SK-N-SH treated with all-trans-retinoic acid at 6 μM for 48 hours (cell line): ENCODE measurements around the gene RPS5.

ENCODE experiments used
- ATAC-seq: fragments of 200-7000 bp; cut with Tn5 transposase; 3 replicates; pipeline ENCODE4 v1.9.1; 2020; ENCODE audit warnings: mild to moderate bottlenecking, moderate library complexity
- BACH2 ChIP-seq: fragments of 250-450 bp; sonication (Bioruptor Pico); IDR thresholded peaks from 2 replicates; pipeline ENCODE4 v1.9.0; 2021; ENCODE audit warnings: mild to moderate bottlenecking, borderline replicate concordance
- ESRRG ChIP-seq: fragments of 250-450 bp; sonication (Bioruptor Pico); IDR thresholded peaks from 2 replicates; pipeline ENCODE4 v1.6.1; 2021; ENCODE audit warnings: mild to moderate bottlenecking
- ISL1 ChIP-seq: fragments of 250-450 bp; sonication (Bioruptor Pico); IDR thresholded peaks from 2 replicates; pipeline ENCODE4 v2.1.2; 2022; ENCODE audit warnings: mild to moderate bottlenecking, moderate library complexity
- OSR1 ChIP-seq: fragments of 250-450 bp; sonication (Bioruptor Pico); IDR thresholded peaks from 2 replicates; pipeline ENCODE4 v1.8.0; 2022; ENCODE audit warnings: moderate library complexity, mild to moderate bottlenecking, inconsistent platforms
- RARB ChIP-seq: fragments of 250-450 bp; sonication (Bioruptor Pico); IDR thresholded peaks from 2 replicates; pipeline ENCODE4 v1.8.0; 2021; ENCODE audit warnings: mild to moderate bottlenecking, moderate library complexity
- SNAI2 ChIP-seq: fragments of 250-450 bp; sonication (Bioruptor Pico); IDR thresholded peaks from 2 replicates; pipeline ENCODE4 v1.5.0; 2020; ENCODE audit warnings: mild to moderate bottlenecking, moderate library complexity
- TCF4 ChIP-seq: fragments of 250-450 bp; sonication (Bioruptor Pico); IDR thresholded peaks from 2 replicates; pipeline ENCODE4 v1.8.0; 2021; ENCODE audit warnings: mild to moderate bottlenecking, moderate library complexity, borderline replicate concordance
- TOX ChIP-seq: fragments of 250-450 bp; sonication (Bioruptor Pico); IDR thresholded peaks from 2 replicates; pipeline ENCODE4 v1.8.0; 2021; ENCODE audit warnings: mild to moderate bottlenecking, moderate library complexity, borderline replicate concordance
- ZFP3 ChIP-seq: fragments of 250-450 bp; sonication (Bioruptor Pico); IDR thresholded peaks from 2 replicates; pipeline ENCODE4 v1.5.0; 2020; ENCODE audit warnings: mild to moderate bottlenecking, moderate library complexity
- ZFP30 ChIP-seq: fragments of 450-650 bp; formaldehyde crosslinking; IDR thresholded peaks from 2 replicates; pipeline ENCODE4 v1.5.0; 2022; ENCODE audit warnings: mild to moderate bottlenecking, moderate library complexity
- ZNF565 ChIP-seq: fragments of 450-650 bp; formaldehyde crosslinking; conservative IDR thresholded peaks from 2 replicates; pipeline ENCODE4 v1.5.0; 2020; ENCODE audit warnings: low read depth, mild to moderate bottlenecking, moderate library complexity
- ZNF70 ChIP-seq: fragments of 450-650 bp; formaldehyde crosslinking; IDR thresholded peaks from 2 replicates; pipeline ENCODE4 v1.5.0; 2020; ENCODE audit warnings: mild to moderate bottlenecking, moderate library complexity
- ZNF8 ChIP-seq: fragments of 450-650 bp; formaldehyde crosslinking; IDR thresholded peaks from 2 replicates; pipeline ENCODE4 v1.5.0; 2020; ENCODE audit warnings: mild to moderate bottlenecking, moderate library complexity
- TF ChIP-seq, protein P1 (sequence below): fragments of 250-450 bp; sonication (Bioruptor Pico); IDR thresholded peaks from 2 replicates; pipeline ENCODE4 v1.5.0; 2020; ENCODE audit warnings: mild to moderate bottlenecking, moderate library complexity
- TF ChIP-seq, protein P2 (sequence below): fragments of 250-450 bp; sonication (Bioruptor Pico); IDR thresholded peaks from 2 replicates; pipeline ENCODE4 v1.5.1; 2020; ENCODE audit warnings: low read depth, mild to moderate bottlenecking, moderate library complexity
- TF ChIP-seq, protein P3 (sequence below): fragments of 250-450 bp; sonication (Bioruptor Pico); IDR thresholded peaks from 2 replicates; pipeline ENCODE4 v1.8.0; 2021; ENCODE audit warnings: low read depth, mild to moderate bottlenecking, moderate library complexity, borderline replicate concordance
- TF ChIP-seq, protein P4 (sequence below): fragments of 250-450 bp; sonication (Bioruptor Pico); IDR thresholded peaks from 2 replicates; pipeline ENCODE4 v1.5.1; 2021; ENCODE audit warnings: mild to moderate bottlenecking, moderate library complexity
- TF ChIP-seq, protein P5 (sequence below): fragments of 250-450 bp; sonication (Bioruptor Pico); IDR thresholded peaks from 2 replicates; pipeline ENCODE4 v1.8.0; 2020; ENCODE audit warnings: mild to moderate bottlenecking, moderate library complexity, borderline replicate concordance

RPS5 gene

DNA sequence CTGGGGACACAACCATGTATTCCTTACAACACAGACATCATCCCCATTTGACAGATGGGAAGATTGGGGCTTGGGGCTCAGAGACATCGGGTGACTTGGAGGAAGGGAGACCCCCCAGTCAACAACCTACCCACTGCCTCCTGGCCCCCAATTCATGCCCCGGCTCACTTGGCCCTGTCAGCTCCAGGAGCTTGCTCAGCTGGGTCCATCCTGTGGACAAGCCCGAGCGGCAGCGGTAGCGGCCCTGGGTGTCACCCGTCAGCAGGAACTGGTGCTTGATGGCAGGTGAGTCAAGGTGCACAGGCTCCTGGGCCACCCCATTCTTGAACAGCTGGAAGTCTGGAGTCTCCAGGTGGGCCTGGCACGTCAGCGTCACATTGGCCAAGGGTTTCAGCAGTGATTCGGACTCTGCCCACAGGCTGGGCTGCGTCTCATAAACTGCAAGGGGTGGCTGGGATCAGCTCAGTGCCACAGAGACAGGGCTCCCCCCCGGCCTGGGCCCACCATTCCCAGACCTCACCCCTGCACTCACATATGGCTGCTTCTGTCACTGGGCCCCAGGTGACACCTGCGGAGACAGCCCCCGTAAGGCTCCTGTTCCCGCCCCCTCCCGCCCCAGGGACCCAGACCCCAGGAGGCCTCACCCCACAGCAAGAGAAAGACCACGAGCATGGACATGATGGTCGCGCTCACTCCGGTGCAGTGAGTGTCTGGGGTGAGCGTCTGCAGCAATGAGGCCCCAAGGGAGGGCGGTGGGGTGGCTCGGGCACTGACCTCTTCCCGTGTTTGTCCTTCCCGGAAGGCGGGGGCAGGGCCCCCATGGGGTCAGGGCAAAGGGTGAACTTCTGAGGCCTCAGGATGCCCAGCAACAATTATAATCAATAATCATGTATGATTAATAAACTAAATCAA is 34.1 kb upstream of the RPS5 start, which contains the start of gene A1BG:
TSS of gene A1BG (minus strand) at position 733 of the 912 bp plus-strand sequence. CDS start at position 678, 55 bp downstream.
- TF ChIP-seq ESRRG (CRISPR knock-in tag) (no peak), SNAI2 (no peak), BACH2 (CRISPR knock-in tag) (no peak), ZNF70 (CRISPR knock-in tag) (no peak), RARB (CRISPR knock-in tag) (no peak), ZNF8 (CRISPR knock-in tag) (no peak), ISL1 (CRISPR knock-in tag) (no peak), ZNF565 (CRISPR knock-in tag) (no peak), OSR1 (CRISPR knock-in tag) (no peak), ZFP30 (CRISPR knock-in tag) (no peak), ZFP3 (CRISPR knock-in tag) (no peak)
- TF ChIP-seq, protein P1, sequence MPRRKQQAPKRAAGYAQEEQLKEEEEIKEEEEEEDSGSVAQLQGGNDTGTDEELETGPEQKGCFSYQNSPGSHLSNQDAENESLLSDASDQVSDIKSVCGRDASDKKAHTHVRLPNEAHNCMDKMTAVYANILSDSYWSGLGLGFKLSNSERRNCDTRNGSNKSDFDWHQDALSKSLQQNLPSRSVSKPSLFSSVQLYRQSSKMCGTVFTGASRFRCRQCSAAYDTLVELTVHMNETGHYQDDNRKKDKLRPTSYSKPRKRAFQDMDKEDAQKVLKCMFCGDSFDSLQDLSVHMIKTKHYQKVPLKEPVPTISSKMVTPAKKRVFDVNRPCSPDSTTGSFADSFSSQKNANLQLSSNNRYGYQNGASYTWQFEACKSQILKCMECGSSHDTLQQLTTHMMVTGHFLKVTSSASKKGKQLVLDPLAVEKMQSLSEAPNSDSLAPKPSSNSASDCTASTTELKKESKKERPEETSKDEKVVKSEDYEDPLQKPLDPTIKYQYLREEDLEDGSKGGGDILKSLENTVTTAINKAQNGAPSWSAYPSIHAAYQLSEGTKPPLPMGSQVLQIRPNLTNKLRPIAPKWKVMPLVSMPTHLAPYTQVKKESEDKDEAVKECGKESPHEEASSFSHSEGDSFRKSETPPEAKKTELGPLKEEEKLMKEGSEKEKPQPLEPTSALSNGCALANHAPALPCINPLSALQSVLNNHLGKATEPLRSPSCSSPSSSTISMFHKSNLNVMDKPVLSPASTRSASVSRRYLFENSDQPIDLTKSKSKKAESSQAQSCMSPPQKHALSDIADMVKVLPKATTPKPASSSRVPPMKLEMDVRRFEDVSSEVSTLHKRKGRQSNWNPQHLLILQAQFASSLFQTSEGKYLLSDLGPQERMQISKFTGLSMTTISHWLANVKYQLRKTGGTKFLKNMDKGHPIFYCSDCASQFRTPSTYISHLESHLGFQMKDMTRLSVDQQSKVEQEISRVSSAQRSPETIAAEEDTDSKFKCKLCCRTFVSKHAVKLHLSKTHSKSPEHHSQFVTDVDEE (CRISPR knock-in tag) = no peak
- TF ChIP-seq, protein P2, sequence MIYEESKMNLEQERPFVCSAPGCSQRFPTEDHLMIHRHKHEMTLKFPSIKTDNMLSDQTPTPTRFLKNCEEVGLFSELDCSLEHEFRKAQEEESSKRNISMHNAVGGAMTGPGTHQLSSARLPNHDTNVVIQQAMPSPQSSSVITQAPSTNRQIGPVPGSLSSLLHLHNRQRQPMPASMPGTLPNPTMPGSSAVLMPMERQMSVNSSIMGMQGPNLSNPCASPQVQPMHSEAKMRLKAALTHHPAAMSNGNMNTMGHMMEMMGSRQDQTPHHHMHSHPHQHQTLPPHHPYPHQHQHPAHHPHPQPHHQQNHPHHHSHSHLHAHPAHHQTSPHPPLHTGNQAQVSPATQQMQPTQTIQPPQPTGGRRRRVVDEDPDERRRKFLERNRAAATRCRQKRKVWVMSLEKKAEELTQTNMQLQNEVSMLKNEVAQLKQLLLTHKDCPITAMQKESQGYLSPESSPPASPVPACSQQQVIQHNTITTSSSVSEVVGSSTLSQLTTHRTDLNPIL (CRISPR knock-in tag) = no peak
- TF ChIP-seq, protein P3, sequence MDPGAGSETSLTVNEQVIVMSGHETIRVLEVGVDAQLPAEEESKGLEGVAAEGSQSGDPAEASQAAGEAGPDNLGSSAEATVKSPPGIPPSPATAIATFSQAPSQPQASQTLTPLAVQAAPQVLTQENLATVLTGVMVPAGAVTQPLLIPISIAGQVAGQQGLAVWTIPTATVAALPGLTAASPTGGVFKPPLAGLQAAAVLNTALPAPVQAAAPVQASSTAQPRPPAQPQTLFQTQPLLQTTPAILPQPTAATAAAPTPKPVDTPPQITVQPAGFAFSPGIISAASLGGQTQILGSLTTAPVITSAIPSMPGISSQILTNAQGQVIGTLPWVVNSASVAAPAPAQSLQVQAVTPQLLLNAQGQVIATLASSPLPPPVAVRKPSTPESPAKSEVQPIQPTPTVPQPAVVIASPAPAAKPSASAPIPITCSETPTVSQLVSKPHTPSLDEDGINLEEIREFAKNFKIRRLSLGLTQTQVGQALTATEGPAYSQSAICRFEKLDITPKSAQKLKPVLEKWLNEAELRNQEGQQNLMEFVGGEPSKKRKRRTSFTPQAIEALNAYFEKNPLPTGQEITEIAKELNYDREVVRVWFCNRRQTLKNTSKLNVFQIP (CRISPR knock-in tag) = no peak
- TF ChIP-seq, protein P4, sequence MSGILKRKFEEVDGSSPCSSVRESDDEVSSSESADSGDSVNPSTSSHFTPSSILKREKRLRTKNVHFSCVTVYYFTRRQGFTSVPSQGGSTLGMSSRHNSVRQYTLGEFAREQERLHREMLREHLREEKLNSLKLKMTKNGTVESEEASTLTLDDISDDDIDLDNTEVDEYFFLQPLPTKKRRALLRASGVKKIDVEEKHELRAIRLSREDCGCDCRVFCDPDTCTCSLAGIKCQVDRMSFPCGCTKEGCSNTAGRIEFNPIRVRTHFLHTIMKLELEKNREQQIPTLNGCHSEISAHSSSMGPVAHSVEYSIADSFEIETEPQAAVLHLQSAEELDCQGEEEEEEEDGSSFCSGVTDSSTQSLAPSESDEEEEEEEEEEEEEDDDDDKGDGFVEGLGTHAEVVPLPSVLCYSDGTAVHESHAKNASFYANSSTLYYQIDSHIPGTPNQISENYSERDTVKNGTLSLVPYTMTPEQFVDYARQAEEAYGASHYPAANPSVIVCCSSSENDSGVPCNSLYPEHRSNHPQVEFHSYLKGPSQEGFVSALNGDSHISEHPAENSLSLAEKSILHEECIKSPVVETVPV (CRISPR knock-in tag) = no peak
- TF ChIP-seq, protein P5, sequence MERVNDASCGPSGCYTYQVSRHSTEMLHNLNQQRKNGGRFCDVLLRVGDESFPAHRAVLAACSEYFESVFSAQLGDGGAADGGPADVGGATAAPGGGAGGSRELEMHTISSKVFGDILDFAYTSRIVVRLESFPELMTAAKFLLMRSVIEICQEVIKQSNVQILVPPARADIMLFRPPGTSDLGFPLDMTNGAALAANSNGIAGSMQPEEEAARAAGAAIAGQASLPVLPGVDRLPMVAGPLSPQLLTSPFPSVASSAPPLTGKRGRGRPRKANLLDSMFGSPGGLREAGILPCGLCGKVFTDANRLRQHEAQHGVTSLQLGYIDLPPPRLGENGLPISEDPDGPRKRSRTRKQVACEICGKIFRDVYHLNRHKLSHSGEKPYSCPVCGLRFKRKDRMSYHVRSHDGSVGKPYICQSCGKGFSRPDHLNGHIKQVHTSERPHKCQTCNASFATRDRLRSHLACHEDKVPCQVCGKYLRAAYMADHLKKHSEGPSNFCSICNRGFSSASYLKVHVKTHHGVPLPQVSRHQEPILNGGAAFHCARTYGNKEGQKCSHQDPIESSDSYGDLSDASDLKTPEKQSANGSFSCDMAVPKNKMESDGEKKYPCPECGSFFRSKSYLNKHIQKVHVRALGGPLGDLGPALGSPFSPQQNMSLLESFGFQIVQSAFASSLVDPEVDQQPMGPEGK = no peak

DNA sequence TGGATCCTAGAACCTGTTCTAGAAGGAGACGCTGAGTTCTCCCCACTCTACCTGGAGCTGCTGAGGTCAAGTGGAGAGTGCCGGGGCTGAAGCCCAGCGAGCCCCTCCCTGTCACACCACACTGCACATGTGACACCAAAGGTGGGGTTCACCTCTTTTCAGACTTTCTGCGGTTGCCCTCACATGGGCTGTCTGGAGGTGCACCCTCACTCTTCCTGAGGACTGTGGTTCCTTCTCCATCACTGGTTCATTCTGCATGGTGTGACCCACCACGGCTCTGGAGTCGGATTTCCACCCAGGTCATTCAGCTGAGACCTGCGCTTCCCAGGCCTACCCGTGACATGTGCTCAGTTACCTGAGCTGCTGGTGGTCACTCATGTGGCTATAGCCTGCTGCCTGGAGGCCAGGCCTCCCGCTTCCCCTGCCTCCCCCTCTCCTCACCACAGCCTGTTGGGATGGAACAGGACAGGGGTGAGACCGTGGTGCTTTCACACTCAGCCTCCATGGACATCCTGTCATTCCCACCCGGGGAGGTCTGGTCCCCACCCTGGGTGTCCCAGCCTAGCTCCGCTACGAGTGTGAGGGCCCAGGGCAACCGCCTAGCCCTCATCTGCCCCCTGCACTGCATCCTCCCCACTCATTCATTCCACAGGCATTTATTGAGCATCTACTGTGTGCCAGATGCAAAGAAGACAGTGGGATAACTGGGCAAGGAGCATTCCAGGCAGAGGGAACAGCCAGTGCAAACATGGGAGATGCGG is 33.2 kb upstream of the RPS5 start:
- no peak for TF ChIP-seq ISL1 (CRISPR knock-in tag)
- no peak for TF ChIP-seq TCF4 (CRISPR knock-in tag)
- TF ChIP-seq TOX (CRISPR knock-in tag) = no peak
- TF ChIP-seq, protein P2 (CRISPR knock-in tag) = no peak

More for the DNA sequence above, 34.1 kb upstream of the RPS5 start, which contains the start of gene A1BG:
- no peak for ATAC-seq

More for the DNA sequence above, 33.2 kb upstream of the RPS5 start:
- ATAC-seq = no peak
